Natural killer cell (primary cell): ENCODE results near the gene LRRC2. TPM values are rescaled to one million over a fixed set of nuclear protein-coding genes. Genes with fewer than 3 reads are reported as not detected.
"Not testable (repeated sequence)": the region's sequence is repeated elsewhere in the genome, so short reads cannot be mapped to it uniquely, and the experiment has no call there.

Experiments
- ATAC-seq, 3 donors: fragments of 150-1000 bp in 2 of 3; fragments of 200-7000 bp in 1 of 3; cut with Tn5 transposase; 1 replicate in 1 of 3; 2 replicates in 2 of 3; pipeline ENCODE4 v1.10.0; 2021; ENCODE audit warnings: mild to moderate bottlenecking in 2 of 3, moderate library complexity in 2 of 3
- DNase-seq, 2 donors: peaks; one replicate each; pipeline versions ENCODE4 v3.0.0 to v3.0.0-alpha.2; 2013 to 2021; ENCODE audit warnings: mixed read lengths in 1 of 2
- H3K27ac ChIP-seq: one replicate; pipeline ENCODE4 v1.5.1; 2013; ENCODE audit warnings: mild to moderate bottlenecking, low read length
- H3K27me3 ChIP-seq: one replicate; pipeline ENCODE4 v1.6.1; 2013; ENCODE audit warnings: low read length; ENCODE audit not compliant: control insufficient read depth, insufficient read depth
- H3K36me3 ChIP-seq: one replicate; pipeline ENCODE4 v1.6.1; 2013; ENCODE audit warnings: low read length; ENCODE audit not compliant: control insufficient read depth, insufficient read depth
- H3K4me1 ChIP-seq: one replicate; pipeline ENCODE4 v1.6.1; 2013; ENCODE audit warnings: low read length; ENCODE audit not compliant: control insufficient read depth, insufficient read depth
- H3K4me3 ChIP-seq: one replicate; pipeline ENCODE4 v1.5.1; 2013; ENCODE audit warnings: low read length
- H3K9me3 ChIP-seq: one replicate; pipeline ENCODE4 v1.6.1; 2013; ENCODE audit warnings: low read length; ENCODE audit not compliant: control insufficient read depth, insufficient read depth
- H3K27ac Mint-ChIP-seq, 2 donors: one replicate each; pipeline ENCODE4 v1.8.0; 2022; ENCODE audit warnings: mild to moderate bottlenecking in 2 of 2, mixed read lengths in 2 of 2, moderate library complexity in 1 of 2
- H3K27me3 Mint-ChIP-seq, 2 donors: one replicate each; pipeline ENCODE4 v1.8.0; 2022; ENCODE audit warnings: low read depth in 2 of 2, mixed read lengths in 2 of 2
- H3K36me3 Mint-ChIP-seq: one replicate; pipeline ENCODE4 v1.8.0; 2022; ENCODE audit warnings: mixed read lengths
- H3K4me1 Mint-ChIP-seq, 2 donors: one replicate each; pipeline ENCODE4 v1.8.0; 2022; ENCODE audit warnings: mixed read lengths in 2 of 2
- H3K4me3 Mint-ChIP-seq: one replicate; pipeline ENCODE4 v1.8.0; 2022; ENCODE audit warnings: mild to moderate bottlenecking, moderate library complexity, mixed read lengths
- H3K9me3 Mint-ChIP-seq, 2 donors: one replicate each; pipeline ENCODE4 v1.8.0; 2022; ENCODE audit warnings: mixed read lengths in 2 of 2
- WGBS: methylation state at CpG from one replicate; pipeline ENCODE4 v1.1.7; 2013; ENCODE audit warnings: missing lambda C conversion rate; ENCODE audit not compliant: insufficient coverage; 5-methylcytosine and 5-hydroxymethylcytosine counted together
- intact Hi-C: fragments of 100-400 bp; cut with micrococcal nuclease; formaldehyde crosslinking; loops from one replicate; pipeline ENCODE4 v1.14.2; 2022
- total RNA-seq, 4 donors: library from RNA; stranded (reverse); fragments of 120-200 nt in 1 of 4; gene quantifications; one replicate each; pipeline versions ENCODE4 v1.2.3 to v1.2.4, GENCODE V29; 2013 to 2022
- TF ChIP-seq, protein P1 (sequence below): fragments of 200-600 bp; IDR thresholded peaks from one replicate; pipeline ENCODE4 v1.8.0; 2022; ENCODE audit warnings: antibody characterized with exemption

LRRC2 gene
- total RNA-seq, 3 donors from 2014 or later (not counting 1 experiment from before 2014, with no cell fraction given), result 0.18 TPM; not detected in 2

GRCh38 chr3:46523556-46523955 is 42.5 kb downstream of the LRRC2 start:
- Histone ChIP-seq H3K27ac (no peak overlapping the region), H3K27me3 (no peaks in the 10 kb centered on the region), H3K9me3 (no peaks in the 10 kb centered on the region), H3K36me3 (no peaks in the 10 kb centered on the region), H3K4me1 (no peaks in the 10 kb centered on the region), H3K4me3 (no peak overlapping the region)
- H3K27me3 Mint-ChIP-seq, result peaks cover 0 to 17% of the 10 kb centered on the region in 2 donors
- H3K36me3 Mint-ChIP-seq, result no peaks in the 10 kb centered on the region
- no peaks in the 10 kb centered on the region for H3K9me3 Mint-ChIP-seq
- H3K4me3 Mint-ChIP-seq, result no peak overlapping the region
- H3K4me1 Mint-ChIP-seq, result no peaks in the 10 kb centered on the region
- H3K27ac Mint-ChIP-seq, result no peak overlapping the region
- ATAC-seq (no peak), DNase-seq (no peak)
- TF ChIP-seq, protein P1, sequence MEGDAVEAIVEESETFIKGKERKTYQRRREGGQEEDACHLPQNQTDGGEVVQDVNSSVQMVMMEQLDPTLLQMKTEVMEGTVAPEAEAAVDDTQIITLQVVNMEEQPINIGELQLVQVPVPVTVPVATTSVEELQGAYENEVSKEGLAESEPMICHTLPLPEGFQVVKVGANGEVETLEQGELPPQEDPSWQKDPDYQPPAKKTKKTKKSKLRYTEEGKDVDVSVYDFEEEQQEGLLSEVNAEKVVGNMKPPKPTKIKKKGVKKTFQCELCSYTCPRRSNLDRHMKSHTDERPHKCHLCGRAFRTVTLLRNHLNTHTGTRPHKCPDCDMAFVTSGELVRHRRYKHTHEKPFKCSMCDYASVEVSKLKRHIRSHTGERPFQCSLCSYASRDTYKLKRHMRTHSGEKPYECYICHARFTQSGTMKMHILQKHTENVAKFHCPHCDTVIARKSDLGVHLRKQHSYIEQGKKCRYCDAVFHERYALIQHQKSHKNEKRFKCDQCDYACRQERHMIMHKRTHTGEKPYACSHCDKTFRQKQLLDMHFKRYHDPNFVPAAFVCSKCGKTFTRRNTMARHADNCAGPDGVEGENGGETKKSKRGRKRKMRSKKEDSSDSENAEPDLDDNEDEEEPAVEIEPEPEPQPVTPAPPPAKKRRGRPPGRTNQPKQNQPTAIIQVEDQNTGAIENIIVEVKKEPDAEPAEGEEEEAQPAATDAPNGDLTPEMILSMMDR, result no peak
- intact Hi-C loops, result no loop called here
- WGBS, result 94% methylated on average over 2 of the region's 2 CpGs

DNA sequence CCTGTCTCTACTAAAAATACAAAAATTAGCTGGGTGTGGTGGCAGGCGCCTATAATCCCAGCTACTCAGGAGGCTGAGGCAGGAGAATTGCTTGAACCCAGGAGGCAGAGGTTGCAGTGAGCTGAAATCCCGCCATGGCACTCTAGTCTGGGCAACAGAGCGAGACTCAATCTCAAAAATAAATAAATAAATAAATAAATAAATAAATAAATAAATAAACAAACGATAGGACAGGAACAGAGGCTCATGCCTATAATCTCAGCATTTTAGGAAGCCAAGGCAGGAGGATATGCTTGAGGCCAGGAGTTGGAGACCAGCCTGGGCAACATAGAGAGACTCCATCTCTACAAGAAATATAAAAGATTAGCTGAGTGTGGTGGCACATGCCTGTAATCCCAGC is 43.9 kb downstream of the LRRC2 start:
- H3K27ac Mint-ChIP-seq, H3K9me3 ChIP-seq, intact Hi-C loops, H3K4me3 ChIP-seq, H3K36me3 Mint-ChIP-seq, H3K27me3 ChIP-seq, H3K27ac ChIP-seq, ATAC-seq, H3K4me1 Mint-ChIP-seq, H3K9me3 Mint-ChIP-seq, H3K36me3 ChIP-seq, H3K4me1 ChIP-seq, DNase-seq, H3K4me3 Mint-ChIP-seq: not testable (repeated sequence)
- WGBS, result no CpG with 5 or more reads among the region's 4 CpGs
- H3K27me3 Mint-ChIP-seq, result peaks cover 0 to 17% of the 10 kb centered on the region in 2 donors

- Mint-ChIP-seq H3K27me3 (peaks cover 0 to 17% of the 10 kb centered on the region in 2 donors), H3K4me3 (no peak overlapping the region), H3K9me3 (no peaks in the 10 kb centered on the region), H3K4me1 (peaks cover 0 to 6% of the 10 kb centered on the region in 2 donors), H3K36me3 (no peaks in the 10 kb centered on the region), H3K27ac (no peak overlapping the region)
- WGBS, result 88% methylated on average over 6 of the region's 9 CpGs
- intact Hi-C loops, result no loop called here
- H3K9me3 ChIP-seq, result no peaks in the 10 kb centered on the region
- no peak overlapping the region for H3K27ac ChIP-seq
- H3K36me3 ChIP-seq, result no peaks in the 10 kb centered on the region
- no peak overlapping the region for H3K4me3 ChIP-seq
- no peak for ATAC-seq
- H3K4me1 ChIP-seq, result no peaks in the 10 kb centered on the region
- TF ChIP-seq, protein P1, result no peak
- H3K27me3 ChIP-seq, result no peaks in the 10 kb centered on the region
- DNase-seq, result no peak
Measured at GRCh38 chr3:46521096-46521495, 45.0 kb downstream of the LRRC2 start.

DNA sequence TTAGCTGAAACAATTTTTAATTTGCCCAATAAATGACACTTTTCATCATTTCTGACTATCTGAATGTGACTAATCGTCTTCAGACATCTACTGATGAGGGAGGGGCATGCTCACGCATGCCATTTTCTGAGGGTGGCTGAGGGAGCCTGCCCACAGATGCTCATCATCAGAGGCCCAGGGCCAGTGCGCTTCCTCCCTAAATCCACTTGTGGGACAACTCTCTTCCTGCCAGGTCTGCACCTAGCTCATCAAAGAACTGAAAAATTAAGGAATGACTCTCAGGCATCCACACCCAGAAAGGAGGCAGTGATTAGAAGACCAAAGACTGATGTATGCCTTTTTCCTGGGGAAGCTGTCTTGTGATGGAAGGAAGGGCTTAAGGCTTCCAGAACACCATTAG is 45.6 kb downstream of the LRRC2 start:
- Histone ChIP-seq H3K36me3 (no peaks in the 10 kb centered on the region), H3K27me3 (no peaks in the 10 kb centered on the region), H3K4me3 (no peak overlapping the region), H3K4me1 (no peaks in the 10 kb centered on the region), H3K27ac (no peak overlapping the region), H3K9me3 (no peaks in the 10 kb centered on the region)
- ATAC-seq (no peak), DNase-seq (no peak)
- intact Hi-C loops, result no loop called here
- Mint-ChIP-seq H3K9me3 (no peaks in the 10 kb centered on the region), H3K4me1 (peaks cover 0 to 6% of the 10 kb centered on the region in 2 donors), H3K4me3 (no peak overlapping the region), H3K27me3 (peaks cover 0 to 16% of the 10 kb centered on the region in 2 donors), H3K27ac (no peak overlapping the region), H3K36me3 (no peaks in the 10 kb centered on the region)
- TF ChIP-seq, protein P1, result no peak
- WGBS, result 94% methylated on average over 3 of the region's 3 CpGs
